ENCODE results near the gene NCSTN.
"Not testable (repeated sequence)": the region's sequence is repeated elsewhere in the genome, so short reads cannot be mapped to it uniquely, and the experiment has no call there.

NCSTN gene

DNA sequence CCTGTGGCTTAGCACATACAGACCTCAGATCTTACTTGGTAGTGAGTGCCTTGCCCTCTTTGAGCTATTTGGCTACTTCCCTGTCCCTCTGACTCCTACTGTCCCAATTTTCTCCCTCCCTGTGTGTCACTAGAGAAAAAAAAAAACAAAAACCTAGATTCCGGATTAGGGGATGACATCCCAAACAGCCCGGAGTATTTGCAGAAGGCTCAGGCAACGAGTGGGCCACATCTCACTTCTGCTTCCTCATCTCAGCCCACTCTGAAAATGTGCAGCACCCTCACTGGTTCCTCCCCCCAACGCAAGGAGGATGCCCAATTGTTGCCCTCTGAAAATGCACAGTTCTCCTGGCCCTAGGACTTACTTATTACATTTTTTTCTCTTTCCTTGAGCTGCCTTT, 28.6 kb downstream of the NCSTN start:
- no peak for DNase-seq (ENCODE audit: low spot score)

- no peak for DNase-seq (ENCODE audit: low spot score)
Observed at GRCh38 chr1:160373696-160374095, 30.5 kb downstream of the NCSTN start.

- DNase-seq (ENCODE audit: low spot score) = peak; percentile 56
Observed at GRCh38 chr1:160374306-160375110, 31.3 kb downstream of the NCSTN start.

- peak; percentile 39 for DNase-seq (ENCODE audit: low spot score)
Observed at GRCh38 chr1:160375788-160376524, 32.8 kb downstream of the NCSTN start.

- DNase-seq (ENCODE audit: low spot score) = peak; percentile 76
Observed at GRCh38 chr1:160376525-160377131, 33.4 kb downstream of the NCSTN start.

- DNase-seq (ENCODE audit: low spot score) = no peak
Observed at GRCh38 chr1:160377585-160378206, 34.5 kb downstream of the NCSTN start.

DNA sequence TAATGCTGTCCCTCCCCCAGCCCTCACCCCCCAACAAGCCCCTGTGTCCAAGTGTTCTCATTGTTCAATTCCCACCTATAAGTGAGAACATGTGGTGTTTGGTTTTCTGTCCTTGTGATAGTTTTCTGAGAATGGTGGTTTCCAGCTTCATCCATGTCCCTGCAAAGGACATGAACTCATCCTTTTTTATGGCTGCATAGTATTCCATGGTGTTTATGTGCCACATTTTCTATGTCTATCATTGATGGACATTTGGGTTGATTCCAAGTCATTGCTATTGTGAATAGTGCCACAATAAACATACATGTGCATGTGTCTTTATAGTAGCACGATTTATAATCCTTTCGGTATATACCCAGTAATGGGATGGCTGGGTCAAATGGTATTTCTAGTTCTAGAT, 41.6 kb downstream of the NCSTN start:
- DNase-seq (ENCODE audit: low spot score) = not testable (repeated sequence)

DNA sequence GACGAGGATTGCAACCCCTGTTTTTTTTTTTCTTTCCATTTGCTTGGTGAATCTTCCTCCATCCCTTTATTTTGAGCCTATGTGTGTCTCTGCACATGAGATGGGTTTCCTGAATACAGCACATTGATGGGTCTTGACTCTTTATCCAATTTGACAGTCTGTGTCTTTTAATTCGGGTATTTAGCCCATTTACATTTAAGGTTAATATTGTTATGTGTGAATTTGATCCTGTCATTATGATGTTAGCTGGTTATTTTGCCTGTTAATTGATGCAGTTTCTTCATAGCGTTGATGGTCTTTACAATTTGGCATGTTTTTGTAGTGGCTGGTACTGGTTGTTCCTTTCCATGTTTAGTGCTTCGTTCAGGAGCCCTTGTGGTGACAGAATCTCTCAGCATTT, 45.2 kb downstream of the NCSTN start:
- DNase-seq (ENCODE audit: low spot score) = not testable (repeated sequence)

DNA sequence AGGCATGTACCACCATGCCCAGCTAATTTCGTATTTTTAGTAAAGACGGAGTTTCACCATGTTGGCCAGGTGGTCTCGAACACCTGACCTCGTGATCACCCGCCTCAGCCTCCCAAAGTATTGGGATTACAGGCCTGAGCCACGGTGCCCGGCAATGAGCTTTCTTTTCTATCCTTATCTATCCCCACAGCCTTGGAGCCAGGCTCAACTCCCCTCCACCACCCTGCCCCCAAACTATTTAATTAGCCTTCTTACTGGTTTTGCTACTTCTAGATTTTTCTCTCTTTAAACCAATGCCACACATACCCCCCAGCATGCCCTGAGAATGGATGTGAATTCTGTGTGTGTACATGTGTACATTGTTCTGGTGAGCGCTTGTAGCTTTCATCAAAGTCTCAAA, 51.5 kb downstream of the NCSTN start:
- no peak for DNase-seq (ENCODE audit: low spot score)

GRCh38 chr1:160397651-160398050, 54.5 kb downstream of the NCSTN start:
- no peak for DNase-seq (ENCODE audit: low spot score)

- no peak for DNase-seq (ENCODE audit: low spot score)
Observed at GRCh38 chr1:160398823-160399222, 55.6 kb downstream of the NCSTN start.

DNA sequence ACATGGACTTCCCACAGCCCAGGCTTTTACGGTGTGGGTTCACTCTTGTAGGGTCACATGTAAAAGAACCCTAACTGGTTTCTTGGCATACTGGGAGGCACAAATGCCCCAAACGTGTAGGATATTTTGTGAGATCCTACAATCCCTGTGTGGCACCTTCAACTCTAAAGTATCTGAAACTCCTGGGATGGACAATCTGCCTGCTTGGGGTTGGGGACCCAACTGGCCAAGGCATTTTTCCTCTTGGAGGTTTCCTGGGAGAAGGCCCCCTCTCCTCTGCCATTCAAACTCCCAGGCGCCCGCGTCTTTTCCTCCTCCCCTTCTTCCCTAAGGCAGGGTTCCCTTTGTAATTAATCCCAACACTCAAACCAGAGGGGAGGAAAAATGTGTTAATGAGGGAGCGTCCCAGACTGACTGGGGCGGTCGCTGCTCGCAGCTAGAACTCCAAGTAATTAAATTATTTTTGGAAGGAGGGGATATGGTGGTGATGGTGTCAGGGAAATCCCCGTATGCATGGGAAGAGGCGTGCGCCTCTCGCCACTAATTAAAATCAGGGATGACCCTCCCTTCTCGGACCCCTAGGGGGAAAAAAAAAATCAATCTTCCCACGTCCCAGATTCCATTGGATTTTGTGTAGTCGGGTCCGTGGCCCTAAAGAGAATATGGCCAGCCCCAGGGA, 56.5 kb downstream of the NCSTN start:
- DNase-seq (ENCODE audit: low spot score) = peak; percentile 57

GRCh38 chr1:160400223-160400645, 57.1 kb downstream of the NCSTN start, which contains the start of gene VANGL2:
Gene VANGL2, plus strand, starts transcription at chr1:160400564. Its CDS starts 15,274 bp downstream, at chr1:160415838.
- DNase-seq (ENCODE audit: low spot score) = peak; percentile 98

GRCh38 chr1:160400646-160401486, 57.7 kb downstream of the NCSTN start:
- peak; percentile 77 for DNase-seq (ENCODE audit: low spot score)

DNA sequence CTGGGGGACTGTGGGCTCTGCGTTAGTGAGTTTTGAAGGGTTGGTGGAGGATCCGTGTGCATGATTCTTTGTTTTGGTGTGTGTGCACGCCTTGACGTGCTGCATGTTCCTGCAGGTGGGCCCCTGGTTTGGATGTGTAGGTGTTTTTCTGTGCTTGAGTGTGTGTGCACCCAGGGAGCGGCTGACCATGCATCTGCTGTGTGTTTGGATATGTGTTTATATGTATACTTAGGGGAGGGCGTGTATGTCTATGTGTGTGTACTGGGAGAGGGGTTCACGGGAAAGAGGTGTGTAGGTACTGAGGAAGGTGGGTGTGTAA, 58.3 kb downstream of the NCSTN start:
- no peak for DNase-seq (ENCODE audit: low spot score)

GRCh38 chr1:160402001-160402795, 59.0 kb downstream of the NCSTN start:
- DNase-seq (ENCODE audit: low spot score) = no peak

DNA sequence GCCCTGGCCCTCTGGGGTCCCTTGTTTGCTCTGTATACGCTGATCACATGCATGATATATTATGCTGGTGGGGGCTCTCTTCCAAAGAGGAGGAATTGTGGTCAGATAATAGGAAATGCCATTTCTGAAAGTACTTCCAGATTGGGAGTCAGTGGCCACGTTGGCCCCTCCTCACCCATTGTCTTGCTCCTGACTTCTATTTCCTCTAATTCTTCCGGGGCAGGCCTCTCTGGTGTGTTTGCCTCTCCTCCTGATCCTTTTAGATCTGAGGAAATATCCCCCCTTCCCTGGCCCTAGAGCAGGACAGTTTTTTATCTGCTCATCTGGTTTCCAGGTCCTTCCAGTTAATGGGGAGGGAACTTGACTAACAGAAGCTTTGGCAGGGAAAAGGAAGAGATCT, 60.1 kb downstream of the NCSTN start:
- DNase-seq (ENCODE audit: low spot score) = no peak

DNA sequence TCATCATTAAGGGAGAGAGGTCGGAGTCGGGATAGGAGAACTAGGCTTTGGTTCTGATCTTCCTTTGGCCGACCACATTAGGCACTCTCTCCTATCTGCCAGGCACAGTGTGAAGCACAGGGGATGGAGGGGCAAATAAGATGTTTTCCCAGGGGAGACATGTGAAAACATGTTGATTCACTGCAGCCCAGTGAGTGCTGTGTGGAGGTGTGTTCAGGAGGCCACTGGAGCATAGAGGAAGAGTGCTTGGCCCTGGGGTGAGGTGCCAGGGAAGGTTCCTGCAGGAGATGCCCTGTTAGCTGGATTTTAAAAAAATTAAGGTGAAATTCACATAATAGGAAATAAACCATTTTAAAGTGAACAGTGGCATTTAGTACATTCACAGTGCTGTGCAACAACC, 60.9 kb downstream of the NCSTN start:
- DNase-seq (ENCODE audit: low spot score) = no peak

GRCh38 chr1:160405331-160405877, 62.2 kb downstream of the NCSTN start:
- DNase-seq (ENCODE audit: low spot score) = no peak
